Fibroblast of gingiva (primary cell): ENCODE data around the gene KCNK2.

Source experiments
- DNase-seq: peaks from one replicate; pipeline ENCODE4 v3.0.0-alpha.2; 2011; ENCODE audit warnings: low read depth

The KCNK2 gene, protein sequence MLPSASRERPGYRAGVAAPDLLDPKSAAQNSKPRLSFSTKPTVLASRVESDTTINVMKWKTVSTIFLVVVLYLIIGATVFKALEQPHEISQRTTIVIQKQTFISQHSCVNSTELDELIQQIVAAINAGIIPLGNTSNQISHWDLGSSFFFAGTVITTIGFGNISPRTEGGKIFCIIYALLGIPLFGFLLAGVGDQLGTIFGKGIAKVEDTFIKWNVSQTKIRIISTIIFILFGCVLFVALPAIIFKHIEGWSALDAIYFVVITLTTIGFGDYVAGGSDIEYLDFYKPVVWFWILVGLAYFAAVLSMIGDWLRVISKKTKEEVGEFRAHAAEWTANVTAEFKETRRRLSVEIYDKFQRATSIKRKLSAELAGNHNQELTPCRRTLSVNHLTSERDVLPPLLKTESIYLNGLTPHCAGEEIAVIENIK

DNA sequence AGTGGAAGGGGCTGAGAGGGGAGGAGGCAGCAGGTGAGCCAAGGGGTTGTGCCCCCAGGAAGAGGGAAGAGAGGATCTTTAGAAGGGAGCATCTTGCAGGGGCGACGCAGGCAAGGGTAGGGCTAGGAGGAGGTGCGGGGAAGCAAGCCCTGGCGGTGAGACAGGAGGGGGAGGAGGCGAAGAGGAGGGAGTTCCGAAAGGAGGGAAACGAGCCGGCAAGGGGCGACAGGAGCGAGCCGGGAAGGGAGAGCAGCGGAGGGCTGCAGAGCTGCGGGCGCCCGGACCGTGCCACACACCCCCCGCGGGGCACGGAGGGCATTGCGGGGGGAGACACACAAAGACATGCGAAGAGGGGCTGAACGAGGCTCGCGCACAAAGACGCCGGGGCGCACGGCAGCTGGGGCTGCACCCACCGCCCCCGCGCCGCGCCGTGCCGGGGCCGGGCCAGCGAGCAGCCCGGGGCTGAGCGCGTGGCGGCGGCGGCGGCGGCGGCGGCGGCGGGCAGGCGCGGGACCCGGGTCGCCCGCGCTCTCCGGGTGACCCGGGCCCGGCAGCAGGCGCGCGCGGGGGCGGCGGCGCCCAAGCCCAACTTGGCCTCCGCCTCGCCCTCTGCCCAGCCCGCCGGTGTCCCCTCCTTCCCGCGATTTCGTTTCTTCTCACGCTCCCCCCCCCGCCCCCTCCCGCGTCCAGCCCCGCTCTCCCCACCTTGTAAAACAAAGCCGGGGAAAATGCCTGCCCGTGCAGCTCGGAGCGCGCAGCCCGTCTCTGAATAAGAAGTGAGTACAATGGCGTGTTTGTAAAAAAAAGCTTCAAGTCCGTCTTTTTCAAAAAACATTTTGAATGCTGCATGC is at the start of gene KCNK2:
Gene KCNK2, plus strand, starts transcription at position 206 of the 851 bp plus-strand sequence. CDS start 649 bp downstream, outside the sequence.
- no peak for DNase-seq

DNA sequence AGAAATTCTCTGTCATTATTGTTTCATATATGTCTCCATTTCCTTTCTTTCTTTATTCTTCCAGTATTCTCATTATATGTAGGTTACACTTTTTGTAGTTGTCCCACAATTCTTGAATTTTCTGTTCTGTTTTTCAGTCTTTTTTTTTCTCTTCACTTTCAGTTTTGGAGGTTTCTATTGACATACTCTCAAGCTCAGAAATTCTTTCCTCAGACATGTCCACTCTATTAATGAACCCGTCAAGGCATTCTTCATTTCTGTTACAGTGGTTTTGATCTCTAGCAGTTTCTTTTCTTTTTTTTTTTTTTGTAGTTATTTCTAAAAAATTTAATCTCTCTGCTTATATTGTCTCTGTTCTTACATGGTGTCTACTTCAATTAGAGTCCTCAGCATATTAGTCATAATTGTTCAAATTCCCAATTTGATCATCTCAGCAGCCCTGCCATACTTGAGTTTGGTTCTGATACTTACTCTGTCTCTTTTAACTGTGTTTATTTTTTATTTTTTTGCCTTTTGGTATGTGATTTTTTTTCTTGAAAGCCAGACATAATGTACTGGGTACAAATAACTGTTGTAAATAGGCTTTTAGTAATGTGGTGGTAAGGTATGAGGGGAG is 49.5 kb upstream of the KCNK2 start:
- DNase-seq: no peak

DNA sequence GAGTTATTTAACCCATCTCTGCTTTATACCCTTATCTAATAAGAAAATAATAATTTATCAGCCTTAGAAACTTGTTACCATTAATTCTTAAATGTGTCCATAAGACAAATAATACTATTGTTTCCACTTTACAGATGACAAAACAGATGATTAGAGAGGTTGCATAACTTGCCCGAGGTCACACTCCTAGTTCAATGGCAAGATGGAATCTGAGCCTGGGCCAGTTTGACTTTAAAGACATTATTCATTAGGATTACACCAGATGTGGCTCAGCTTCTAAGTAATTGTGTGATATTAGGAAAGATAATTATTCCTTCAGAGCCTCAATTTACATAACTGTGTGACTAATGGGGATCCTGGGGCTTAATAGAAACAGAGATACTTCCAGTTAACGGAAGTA is 42.3 kb upstream of the KCNK2 start:
- no peak for DNase-seq

DNA sequence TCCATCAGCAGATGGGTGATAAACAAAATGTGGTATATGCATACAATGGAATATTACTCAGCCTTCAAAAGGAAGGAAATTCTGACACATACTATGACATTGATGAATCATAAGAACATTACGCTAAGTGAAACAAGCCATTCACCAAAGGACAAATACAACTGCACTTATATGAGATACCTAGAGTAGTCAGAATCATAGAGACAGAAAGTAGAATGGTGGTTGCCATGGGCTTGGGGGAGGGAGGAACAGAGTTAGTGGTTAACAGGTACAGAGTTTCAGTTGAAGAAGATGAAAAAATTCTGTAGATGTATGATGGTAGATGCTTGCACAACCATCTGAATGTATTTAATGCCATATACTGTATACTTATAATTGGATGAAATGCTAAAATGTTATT is 39.1 kb upstream of the KCNK2 start:
- DNase-seq: no peak

DNA sequence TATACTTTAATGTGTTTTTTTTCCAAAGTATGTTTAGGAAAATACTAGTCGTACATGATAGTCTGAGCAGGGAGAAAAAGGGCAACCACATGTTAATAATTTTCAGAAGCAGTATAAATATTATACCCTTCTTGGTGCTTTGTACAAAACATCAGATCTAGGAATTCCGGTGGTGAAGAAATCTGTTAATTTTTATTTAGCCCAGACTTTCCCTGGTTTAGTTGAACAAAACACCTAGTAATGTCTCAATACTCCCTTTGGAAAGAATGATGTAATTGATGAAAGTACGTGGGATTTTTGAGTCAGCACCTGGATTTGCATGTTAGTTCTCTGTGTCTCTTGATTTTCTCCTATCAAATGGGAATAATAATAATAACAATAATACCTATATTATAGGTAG is 38.4 kb upstream of the KCNK2 start:
- DNase-seq: no peak

DNA sequence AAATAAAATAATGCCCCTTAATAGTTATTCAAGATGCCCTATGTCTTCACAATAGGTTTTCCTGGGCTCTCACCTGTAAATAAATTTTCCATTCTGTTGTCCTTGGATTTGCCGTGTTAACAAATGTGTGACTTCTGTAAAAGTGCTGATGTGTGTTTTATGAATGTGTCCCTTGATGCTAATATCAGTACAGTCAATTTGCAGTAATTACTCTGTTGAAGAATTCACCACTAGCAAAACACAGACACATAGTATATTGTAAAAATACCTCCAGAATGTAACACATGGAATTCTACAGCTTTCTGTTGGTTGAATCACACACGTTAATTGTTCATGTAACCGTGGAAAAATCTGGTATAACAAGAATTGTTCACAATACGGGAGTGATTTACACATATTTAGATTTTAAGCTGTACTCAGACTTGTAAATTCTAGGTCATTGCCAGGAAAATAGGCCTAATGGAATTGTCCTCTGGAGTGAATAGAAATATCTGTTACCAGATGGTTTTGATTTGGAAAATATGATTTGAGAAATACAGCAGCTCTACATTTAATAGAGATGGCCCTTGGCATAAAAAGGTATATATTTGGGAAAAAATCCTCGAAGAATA is 36.7 kb upstream of the KCNK2 start:
- DNase-seq: peak; percentile 49

DNA sequence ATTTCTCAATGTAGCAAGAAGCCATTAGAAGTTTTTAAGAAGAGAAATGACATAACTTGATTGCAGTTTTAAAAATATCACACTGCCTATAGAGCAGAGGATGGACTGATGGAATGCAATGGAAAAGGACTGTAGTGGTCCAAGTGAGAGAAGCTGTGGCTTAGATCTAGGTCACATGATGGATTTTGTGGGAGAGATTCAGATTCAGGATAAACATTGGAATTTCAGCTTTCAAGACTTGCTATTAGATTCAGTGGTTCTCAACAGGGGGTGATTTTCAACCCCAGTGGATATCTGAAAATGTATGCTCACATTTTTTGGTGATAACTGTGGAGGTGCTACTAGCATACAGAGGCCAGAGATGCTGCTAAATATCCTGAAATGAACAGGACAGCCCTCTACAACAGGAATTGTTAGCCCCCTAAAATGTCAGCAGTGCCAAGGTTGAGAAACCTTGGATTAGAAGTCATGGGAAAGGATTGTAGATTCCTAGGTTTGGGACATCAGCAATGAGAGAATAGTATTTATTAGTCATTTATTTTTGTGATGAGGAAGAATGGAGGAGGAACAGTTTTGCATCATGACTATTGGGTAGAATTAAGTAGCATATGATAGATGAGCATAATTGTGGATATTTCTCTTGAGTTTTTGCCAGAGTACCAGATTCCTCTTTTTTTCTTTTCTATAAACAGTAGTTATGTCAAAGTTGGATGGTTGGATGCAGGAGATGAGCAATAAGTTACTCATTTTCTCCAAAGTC is 30.1 kb upstream of the KCNK2 start:
- DNase-seq: no peak

DNA sequence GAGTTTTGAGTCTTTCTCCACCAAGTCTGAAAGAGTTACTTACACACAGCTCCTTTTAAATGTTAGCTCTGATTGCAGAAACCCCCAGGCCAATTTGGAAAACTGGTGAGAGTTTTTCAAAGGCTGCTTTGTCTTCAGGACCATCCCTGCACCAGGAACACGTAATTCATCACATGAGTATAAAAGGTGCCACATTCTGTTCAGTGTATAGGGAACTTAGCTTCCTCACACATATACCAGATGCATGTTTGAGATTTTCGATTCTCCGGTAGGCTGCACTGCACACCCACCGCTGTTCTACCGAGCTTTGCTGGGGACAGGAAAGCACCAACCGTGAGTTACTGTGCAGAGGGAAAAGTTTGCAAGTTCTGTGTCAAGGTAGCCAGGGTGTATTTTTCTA is 28.3 kb upstream of the KCNK2 start:
- DNase-seq: no peak

DNA sequence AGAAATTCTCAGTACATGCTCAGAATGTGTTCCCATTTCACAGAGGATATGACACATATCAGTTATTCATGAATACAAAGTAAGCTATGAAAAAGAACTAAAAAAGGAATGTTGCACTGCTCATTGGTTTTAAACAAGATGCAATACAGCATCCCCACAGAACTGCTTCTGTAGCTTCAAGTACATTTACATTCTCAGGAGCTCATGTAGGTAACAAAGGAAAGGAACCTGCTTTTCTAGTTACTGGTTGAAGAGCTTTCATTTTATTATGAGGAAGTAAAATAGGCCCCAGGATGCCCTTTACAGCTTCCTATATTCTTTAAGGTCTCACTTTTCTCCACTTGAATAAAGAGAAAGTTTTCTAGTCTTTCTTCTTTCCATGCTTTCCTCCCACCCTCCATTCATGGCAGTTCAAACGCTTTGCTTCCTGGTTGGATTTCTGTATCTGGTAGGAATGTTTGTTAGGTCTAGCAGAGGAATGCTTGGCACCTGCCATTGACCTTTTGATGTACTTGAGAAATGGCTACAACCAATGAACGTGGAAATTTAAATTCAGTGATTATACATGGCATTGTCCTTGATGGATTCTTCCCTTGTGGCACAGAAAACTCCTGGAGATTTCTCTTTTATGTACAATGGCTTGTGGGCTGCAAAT is 27.1 kb upstream of the KCNK2 start:
- no peak for DNase-seq

DNA sequence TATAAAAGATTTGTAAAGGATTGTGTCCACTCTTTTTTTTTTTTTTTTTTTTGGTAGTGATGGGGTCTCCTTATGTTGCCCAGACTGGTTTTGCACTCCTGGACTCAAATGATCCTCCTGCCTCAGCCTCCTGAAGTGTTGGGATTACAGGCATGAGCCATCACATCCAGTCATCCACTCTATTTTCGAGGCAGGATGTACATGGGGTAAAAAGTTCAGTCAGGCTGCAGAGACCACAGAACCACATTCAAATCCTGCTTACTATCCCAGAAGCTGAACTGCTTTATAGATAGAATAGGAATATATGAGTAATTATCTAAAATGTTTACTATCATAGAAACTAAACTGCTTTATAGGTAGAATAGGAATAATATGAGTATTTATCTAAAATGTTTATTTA is 26.0 kb upstream of the KCNK2 start:
- DNase-seq: no peak

DNA sequence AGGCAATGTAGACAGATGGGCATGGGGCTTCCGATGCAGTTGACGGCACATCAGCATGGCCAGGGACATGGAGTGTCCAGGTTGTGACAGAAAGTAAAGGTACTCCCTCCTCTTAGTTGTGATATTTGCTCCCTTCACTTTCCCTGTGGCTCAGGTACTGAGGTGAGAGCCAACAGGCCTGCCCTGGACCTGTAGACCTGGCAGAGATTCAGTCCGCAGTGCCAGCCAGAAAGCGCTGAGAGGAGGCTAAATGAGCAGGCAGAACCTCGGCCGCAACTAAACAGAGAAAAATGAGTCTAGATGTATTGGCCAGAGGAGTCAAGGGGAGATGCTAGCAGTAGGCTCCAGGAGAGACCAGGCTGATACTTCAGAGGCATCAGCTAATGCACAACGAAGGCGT is 22.6 kb upstream of the KCNK2 start:
- DNase-seq: no peak

DNA sequence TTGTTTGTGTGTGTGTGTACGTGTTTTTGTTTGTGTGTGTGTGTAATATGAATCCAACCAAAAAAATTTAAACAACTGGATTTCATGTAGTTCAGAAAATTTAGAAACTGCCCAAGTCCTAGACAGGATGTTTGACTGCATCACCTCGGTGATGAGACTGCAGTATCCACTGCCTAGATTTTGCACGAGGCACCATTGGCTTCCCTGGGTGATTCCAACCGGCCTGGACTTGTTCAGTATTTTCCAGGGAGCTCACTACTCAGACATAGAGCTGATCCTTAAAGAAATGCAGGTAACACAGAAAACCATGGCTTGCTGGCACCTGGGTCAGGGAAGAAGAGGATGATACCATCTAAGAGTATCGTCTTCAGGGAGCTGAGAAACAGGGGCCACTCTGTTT is 18.2 kb upstream of the KCNK2 start:
- no peak for DNase-seq

DNA sequence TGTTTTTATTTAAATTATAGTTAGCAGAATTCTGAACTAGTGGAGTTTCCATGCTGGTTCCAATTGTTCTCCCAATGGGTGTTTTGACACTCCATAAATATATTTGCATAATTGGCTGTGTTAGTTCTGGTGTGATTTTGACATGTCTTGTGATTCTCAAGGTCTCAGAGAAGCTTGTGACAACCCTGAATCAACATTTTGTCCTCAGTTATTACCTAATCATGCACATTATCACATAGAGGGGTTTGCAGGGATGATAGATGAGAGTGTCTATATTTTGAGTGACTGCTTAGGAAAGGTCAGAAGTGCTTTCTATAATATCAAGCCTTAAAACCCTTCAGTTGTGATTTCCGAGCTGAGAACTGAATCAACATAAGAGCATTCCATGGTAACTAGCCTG is 11.5 kb upstream of the KCNK2 start:
- no peak for DNase-seq

DNA sequence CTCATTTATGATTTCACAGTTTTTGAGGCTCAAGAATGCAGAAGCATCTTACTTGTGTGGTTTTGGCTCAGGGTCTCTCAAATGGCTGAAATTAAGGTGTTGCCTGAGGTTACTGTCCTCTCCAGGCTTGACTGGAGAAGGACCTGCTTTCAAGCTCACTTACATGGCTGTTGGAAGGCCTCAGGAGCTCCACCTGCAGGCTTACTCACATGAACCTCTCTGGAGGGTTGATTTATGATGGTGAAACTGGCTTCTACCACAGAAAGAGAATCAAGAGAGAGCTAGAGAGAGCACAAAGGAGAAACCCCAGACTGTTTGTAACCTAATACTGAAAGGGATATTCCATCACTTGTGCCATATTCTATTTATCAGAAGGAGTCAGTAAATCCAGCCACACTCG is 6.2 kb upstream of the KCNK2 start:
- peak; percentile 45 for DNase-seq

DNA sequence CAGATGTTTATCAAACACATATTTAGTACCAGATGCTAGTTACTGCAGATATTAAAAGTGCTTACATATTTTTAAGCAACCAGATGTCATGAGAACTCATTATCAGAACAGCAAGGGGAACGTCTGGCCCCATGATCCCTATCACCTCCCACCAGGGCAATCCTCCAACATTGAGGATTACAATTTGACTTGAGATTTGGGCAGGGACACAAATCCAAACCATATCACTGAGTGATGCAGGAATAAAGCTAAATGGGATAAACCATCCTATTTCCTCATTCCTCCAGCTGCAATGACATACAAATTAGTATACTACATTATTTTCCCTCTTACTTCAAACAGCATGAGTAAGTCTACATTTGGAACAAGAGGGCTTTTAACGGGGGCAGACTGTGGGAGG is 3.1 kb upstream of the KCNK2 start:
- no peak for DNase-seq

DNA sequence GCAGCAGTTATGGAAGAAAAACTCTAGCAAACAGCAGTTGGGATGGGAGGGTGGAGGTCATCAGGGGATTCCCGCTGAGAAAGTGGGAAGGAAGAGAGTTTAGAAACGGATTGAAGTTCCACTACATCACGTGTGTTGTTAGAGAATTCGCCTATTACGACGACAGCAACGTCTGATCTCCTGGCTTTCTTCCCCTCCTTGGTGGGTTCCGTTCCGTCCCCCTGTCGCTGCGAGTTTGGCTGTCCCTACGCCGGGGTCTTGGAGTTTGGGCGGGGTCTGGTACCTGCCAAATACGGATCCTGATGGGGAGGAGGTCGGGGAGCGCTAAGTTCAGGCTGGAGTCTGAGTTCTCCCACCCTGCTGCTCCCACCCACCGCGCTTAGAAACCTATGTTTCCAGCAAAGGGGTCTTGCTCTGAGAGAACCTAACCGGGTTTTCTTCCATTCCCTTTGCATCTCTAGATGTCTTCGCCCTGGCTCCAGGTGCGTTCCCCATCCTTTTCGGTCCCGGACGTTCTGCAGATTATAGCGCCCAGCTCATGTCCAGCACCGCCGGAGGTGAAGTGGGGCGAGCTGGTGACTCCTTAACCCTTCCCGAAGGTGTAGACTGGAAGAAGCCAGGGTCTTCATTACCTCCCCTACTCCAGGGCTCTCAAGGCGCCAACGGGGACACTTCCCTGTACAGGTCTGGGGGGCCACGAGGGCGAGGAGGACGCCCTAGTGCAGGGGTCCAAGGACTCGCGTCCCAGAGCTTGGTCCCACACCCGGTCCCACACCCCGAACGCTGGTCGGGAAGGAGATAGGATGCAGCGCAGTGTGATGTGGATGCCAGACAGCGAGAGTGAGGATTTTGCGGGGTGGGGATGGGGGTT is 641 bp upstream of the KCNK2 start:
- no peak for DNase-seq

DNA sequence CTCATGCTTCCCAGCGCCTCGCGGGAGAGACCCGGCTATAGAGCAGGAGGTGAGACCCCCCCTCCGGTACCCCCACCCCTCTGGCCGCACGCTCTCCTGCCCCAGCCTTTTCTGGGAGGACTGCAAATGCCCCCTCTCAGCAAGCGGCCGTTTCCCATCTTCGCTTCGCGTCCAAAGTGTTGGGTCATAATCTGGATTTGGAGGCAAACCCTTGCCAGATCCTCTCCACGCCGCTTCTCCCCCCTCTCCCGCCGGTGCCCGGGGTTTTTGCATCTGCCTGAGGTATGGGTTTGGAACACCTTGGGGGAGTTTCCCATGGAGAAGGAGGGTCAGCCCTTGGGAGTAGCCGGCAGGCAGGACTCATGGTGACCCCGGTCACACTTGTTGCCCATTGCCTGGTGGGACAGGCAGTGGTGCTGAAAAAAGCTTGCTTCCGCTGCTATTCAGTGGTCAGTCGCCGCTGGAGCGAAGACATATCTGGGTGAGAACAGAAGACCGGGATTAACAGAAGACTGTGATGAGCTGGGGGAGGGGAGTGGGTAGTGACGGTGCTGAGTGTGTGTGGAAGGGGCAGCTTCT is 935 bp downstream of the KCNK2 start:
- peak; percentile 6 for DNase-seq

DNA sequence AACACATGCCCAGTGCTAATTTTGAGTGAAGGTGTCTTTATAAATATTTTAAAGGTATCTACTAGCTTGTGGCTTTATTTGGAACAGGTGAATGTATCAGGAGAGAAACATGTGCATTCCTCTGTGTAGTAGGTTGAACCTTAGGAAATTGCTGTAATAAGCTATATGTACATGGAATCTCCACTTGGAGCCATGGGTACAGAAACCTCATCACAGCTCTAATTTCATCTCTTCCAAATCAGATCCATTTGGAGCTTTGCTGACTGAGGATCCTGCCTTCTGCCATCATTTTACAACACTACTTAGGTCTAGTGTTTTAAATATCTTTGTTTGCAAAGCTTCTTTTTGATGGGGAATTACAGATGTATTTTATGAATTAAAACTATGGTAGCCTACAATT is 2.1 kb downstream of the KCNK2 start:
- no peak for DNase-seq

DNA sequence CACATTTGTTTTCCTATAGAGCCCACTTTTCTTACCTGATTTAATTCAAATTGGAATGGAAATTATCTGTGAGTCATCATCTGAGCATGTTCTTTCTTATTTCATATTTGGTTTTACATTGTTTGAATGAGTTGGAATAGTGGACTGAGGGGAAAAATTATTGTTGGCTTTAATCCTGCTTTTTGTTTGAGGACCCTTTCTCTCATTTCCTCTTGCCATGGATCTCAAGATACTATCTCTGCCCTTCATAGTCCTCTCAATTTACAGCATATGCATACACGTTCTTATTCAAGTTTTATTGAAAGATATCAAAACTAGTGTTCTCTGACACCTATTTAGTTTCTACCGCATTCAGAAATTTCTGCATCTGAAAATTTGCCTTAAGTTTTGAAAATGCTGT is 5.1 kb downstream of the KCNK2 start:
- no peak for DNase-seq

DNA sequence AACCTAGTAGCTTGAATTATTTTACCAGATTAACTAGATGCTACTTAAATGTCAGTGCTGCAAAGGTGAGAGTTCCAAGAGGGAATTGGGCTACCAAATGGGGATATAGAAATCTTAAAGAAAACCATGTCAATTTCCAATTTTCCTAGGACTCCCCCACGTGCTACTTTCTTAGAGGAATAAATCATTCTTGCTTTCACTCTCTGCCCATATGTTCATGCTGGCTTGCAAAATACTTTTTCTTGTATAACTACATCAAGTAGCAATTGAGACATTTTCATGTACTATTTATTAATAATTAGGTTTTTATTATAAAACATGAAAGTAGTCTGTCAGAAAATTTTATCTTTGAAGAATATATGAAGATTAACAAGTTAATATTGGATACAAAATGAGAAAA is 11.8 kb downstream of the KCNK2 start:
- DNase-seq: no peak
